Keratinocyte (primary cell): ENCODE results near the gene TPCN2. TPM values are rescaled to one million over a fixed set of nuclear protein-coding genes. Genes with fewer than 3 reads are reported as not detected.

Experiments used
- DNase-seq: peaks from one replicate; pipeline ENCODE4 v3.0.0-alpha.2; 2011; ENCODE audit warnings: low read depth, missing footprints, low spot score
- FAIRE-seq: peaks from 2 replicates; lab custom pipeline; 2011; peaks lifted over from hg19 to GRCh38; lab: Jason Lieb, UNC
- H2AFZ ChIP-seq: 2 replicates; pipeline ENCODE4 v1.6.0; 2012; ENCODE audit warnings: low read length, control low read depth, inconsistent platforms; ENCODE audit not compliant: control insufficient read depth
- H3K27ac ChIP-seq: 2 replicates; pipeline ENCODE4 v1.5.1; 2011; ENCODE audit warnings: low read length; ENCODE audit not compliant: control insufficient read depth, insufficient read depth
- H3K27me3 ChIP-seq: 3 replicates; pipeline ENCODE4 v1.6.0; 2011; ENCODE audit warnings: low read length; ENCODE audit not compliant: control insufficient read depth, insufficient read depth; ENCODE audit errors: extremely low read depth
- H3K36me3 ChIP-seq, 2 experiments: 2 replicates in 1 of 2; 3 replicates in 1 of 2; pipeline ENCODE4 v1.5.1; 2011; ENCODE audit warnings: low read length in 2 of 2, mild to moderate bottlenecking in 1 of 2; ENCODE audit not compliant: control insufficient read depth in 2 of 2, insufficient read depth in 2 of 2; ENCODE audit errors: extremely low read depth in 1 of 2
- H3K4me1 ChIP-seq: 3 replicates; pipeline ENCODE4 v1.5.1; 2011; ENCODE audit warnings: low read length; ENCODE audit not compliant: control insufficient read depth, insufficient read depth; ENCODE audit errors: extremely low read depth
- H3K4me2 ChIP-seq: 3 replicates; pipeline ENCODE4 v1.6.0; 2011; ENCODE audit warnings: low read depth, low read length; ENCODE audit not compliant: control insufficient read depth, insufficient read depth; ENCODE audit errors: extremely low read depth
- H3K4me3 ChIP-seq, 3 experiments: fragments of 200-600 bp in 1 of 3; sonication (generic) in 1 of 3; 2 replicates in 2 of 3; 3 replicates in 1 of 3; pipeline ENCODE4 v1.5.1; 2011 to 2016; ENCODE audit warnings: low read length in 3 of 3, mild to moderate bottlenecking in 3 of 3, control low read depth in 2 of 3, inconsistent platforms in 1 of 3, low read depth in 1 of 3, mixed read lengths in 1 of 3, mixed run types in 1 of 3, moderate library complexity in 1 of 3; ENCODE audit not compliant: control insufficient read depth in 2 of 3, insufficient read depth in 2 of 3; ENCODE audit errors: extremely low read depth in 1 of 3
- H3K79me2 ChIP-seq: 2 replicates; pipeline ENCODE4 v1.6.0; 2012; ENCODE audit warnings: low read length; ENCODE audit not compliant: control insufficient read depth, insufficient read depth
- H3K9ac ChIP-seq: 3 replicates; pipeline ENCODE4 v1.6.0; 2011; ENCODE audit warnings: low read length; ENCODE audit not compliant: control insufficient read depth, insufficient read depth; ENCODE audit errors: extremely low read depth
- H3K9me1 ChIP-seq: 3 replicates; pipeline ENCODE4 v1.6.0; 2011; ENCODE audit warnings: low read length; ENCODE audit not compliant: control insufficient read depth, insufficient read depth; ENCODE audit errors: extremely low read depth
- H3K9me3 ChIP-seq: 2 replicates; pipeline ENCODE4 v1.5.1; 2012; ENCODE audit warnings: low read depth, low read length; ENCODE audit not compliant: control insufficient read depth
- H4K20me1 ChIP-seq: 3 replicates; pipeline ENCODE4 v1.6.0; 2011; ENCODE audit warnings: low read length; ENCODE audit not compliant: control insufficient read depth, insufficient read depth; ENCODE audit errors: extremely low read depth
- CTCF ChIP-seq, 3 experiments: IDR thresholded peaks in 1 of 3; conservative IDR thresholded peaks in 1 of 3; optimal IDR thresholded peaks in 1 of 3; 2 replicates in 2 of 3; 3 replicates in 1 of 3; pipeline versions ENCODE3 to v1.5.1; 2011; ENCODE audit warnings: low read length in 3 of 3, mild to moderate bottlenecking in 3 of 3, moderate library complexity in 2 of 3, control low read depth in 1 of 3, inconsistent platforms in 1 of 3; ENCODE audit not compliant: insufficient read depth in 2 of 3; ENCODE audit errors: extremely low read depth in 1 of 3
- EZH2 ChIP-seq: IDR thresholded peaks from one replicate; pipeline ENCODE4 v1.6.1; 2012; ENCODE audit warnings: inconsistent platforms, mild to moderate bottlenecking, low read length, moderate library complexity
- dilution Hi-C: fragments of 300-500 bp; cut with MboI; formaldehyde crosslinking; loops from one replicate; pipeline ENCODE4 v1.7.0; 2020; ENCODE audit warnings: low sequenced_read_pairs; ENCODE audit not compliant: extremely low pct_ligation_motif_present
- polyA plus RNA-seq, 5 experiments: library from polyadenylated mRNA; depleted of rRNA in 3 of 5; stranded (reverse) in 3 of 5; stranded (forward) in 1 of 5; unstranded in 1 of 5; fragments of >200 nt; gene quantifications; 1 replicate in 1 of 5; 2 replicates in 3 of 5; 3 replicates in 1 of 5; pipeline versions ENCODE4 v1.2.1 to v1.2.3, GENCODE V29; 2011 to 2012; ENCODE audit warnings: missing spikeins in 2 of 5, low read depth in 1 of 5, low replicate concordance in 1 of 5

Gene TPCN2
- polyA plus RNA-seq, 1 donor (not counting 4 experiments of a cell fraction or from before 2014, with no cell fraction given) = 7.7 TPM

GRCh38 chr11:69011624-69012091, 37.1 kb upstream of the TPCN2 start:
- H3K79me2 ChIP-seq = no peaks in the 10 kb centered on the region
- peaks cover 33% of the 10 kb centered on the region for H3K4me1 ChIP-seq
- H3K4me3 ChIP-seq = no peak overlapping the region
- H4K20me1 ChIP-seq = no peaks in the 10 kb centered on the region
- H3K36me3 ChIP-seq = no peaks in the 10 kb centered on the region
- H3K9me1 ChIP-seq = peaks cover 4% of the 10 kb centered on the region
- FAIRE-seq (no peak), DNase-seq (no peak)
- H3K27me3 ChIP-seq = peaks cover 26% of the 10 kb centered on the region
- H2AFZ ChIP-seq = no peak overlapping the region
- dilution Hi-C loops = no loop called here
- no peak for TF ChIP-seq CTCF (optimal IDR thresholded peaks at IDR 0.05 in 1 of 3, IDR thresholded peaks at IDR 0.05 in 1 of 3, conservative IDR thresholded peaks at IDR 0.05 in 1 of 3; ENCODE audit: extremely low read depth in 1 of 3, insufficient read depth in 2 of 3, low read length in 3 of 3)
- no peak for TF ChIP-seq EZH2
- H3K4me2 ChIP-seq = no peak overlapping the region
- H3K27ac ChIP-seq = no peak overlapping the region
- H3K9ac ChIP-seq = no peak overlapping the region
- H3K9me3 ChIP-seq = no peaks in the 10 kb centered on the region

- Histone ChIP-seq H3K79me2 (no peaks in the 10 kb centered on the region), H3K9ac (no peak overlapping the region), H3K27ac (no peak overlapping the region), H3K9me1 (peaks cover 4% of the 10 kb centered on the region), H3K4me3 (no peak overlapping the region), H3K27me3 (peaks cover 26% of the 10 kb centered on the region), H4K20me1 (no peaks in the 10 kb centered on the region), H3K9me3 (no peaks in the 10 kb centered on the region), H3K36me3 (no peaks in the 10 kb centered on the region), H2AFZ (no peak overlapping the region), H3K4me1 (peaks cover 33% of the 10 kb centered on the region), H3K4me2 (no peak overlapping the region)
- FAIRE-seq (no peak), DNase-seq (no peak)
- TF ChIP-seq EZH2 (no peak), CTCF (optimal IDR thresholded peaks at IDR 0.05 in 1 of 3, IDR thresholded peaks at IDR 0.05 in 1 of 3, conservative IDR thresholded peaks at IDR 0.05 in 1 of 3; ENCODE audit: extremely low read depth in 1 of 3, insufficient read depth in 2 of 3, low read length in 3 of 3) (no peak)
- dilution Hi-C loops = no loop called here
These were observed 36.4 kb upstream of the TPCN2 start for GRCh38 chr11:69012092-69013008.
